Measurements from ENCODE around the gene SPIN2B.
"Not testable (repeated sequence)": the region's sequence is repeated elsewhere in the genome, so short reads cannot be mapped to it uniquely, and the experiment has no call there.

DNA sequence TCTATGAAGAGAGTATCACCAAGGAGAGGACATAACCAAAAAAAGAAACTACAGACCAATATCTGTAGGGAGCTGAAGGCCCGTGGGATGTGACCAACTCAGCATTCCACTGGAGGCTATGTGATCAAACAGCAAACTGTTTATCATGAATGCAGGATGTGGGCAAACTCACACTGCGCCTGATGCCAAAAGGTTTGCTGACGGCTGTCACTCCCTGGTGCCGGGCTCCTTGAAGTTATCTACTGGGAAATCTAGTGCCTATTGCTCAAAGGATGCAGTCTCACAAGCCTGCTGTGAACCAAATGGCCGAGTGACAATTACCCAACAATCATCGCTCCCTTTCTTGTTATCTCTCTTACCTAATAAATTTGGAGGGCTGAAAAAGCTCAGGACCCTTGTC lies 18.4 kb downstream of the SPIN2B start:
- TF ChIP-seq CTCF (conservative IDR thresholded peaks at IDR 0.05; ENCODE audit: low read depth, low read length); EZH2 (IDR thresholded peaks at IDR 0.05; ENCODE audit: borderline replicate concordance, low read depth, low read length, poor library complexity, severe bottlenecking): not testable (repeated sequence)

All from A673 (cell line).